VCaP (cell line): Measurements from ENCODE around the gene AEBP2.

Experiments
- H3K27ac ChIP-seq: fragments of 450-650 bp; 2 replicates; pipeline ENCODE4 v1.5.1; 2017
- TF ChIP-seq, protein P1 (sequence below): fragments of 450-650 bp; conservative IDR thresholded peaks from 2 replicates; pipeline ENCODE4 v1.5.1; 2017; ENCODE audit warnings: mild to moderate bottlenecking, moderate library complexity

AEBP2 gene

DNA sequence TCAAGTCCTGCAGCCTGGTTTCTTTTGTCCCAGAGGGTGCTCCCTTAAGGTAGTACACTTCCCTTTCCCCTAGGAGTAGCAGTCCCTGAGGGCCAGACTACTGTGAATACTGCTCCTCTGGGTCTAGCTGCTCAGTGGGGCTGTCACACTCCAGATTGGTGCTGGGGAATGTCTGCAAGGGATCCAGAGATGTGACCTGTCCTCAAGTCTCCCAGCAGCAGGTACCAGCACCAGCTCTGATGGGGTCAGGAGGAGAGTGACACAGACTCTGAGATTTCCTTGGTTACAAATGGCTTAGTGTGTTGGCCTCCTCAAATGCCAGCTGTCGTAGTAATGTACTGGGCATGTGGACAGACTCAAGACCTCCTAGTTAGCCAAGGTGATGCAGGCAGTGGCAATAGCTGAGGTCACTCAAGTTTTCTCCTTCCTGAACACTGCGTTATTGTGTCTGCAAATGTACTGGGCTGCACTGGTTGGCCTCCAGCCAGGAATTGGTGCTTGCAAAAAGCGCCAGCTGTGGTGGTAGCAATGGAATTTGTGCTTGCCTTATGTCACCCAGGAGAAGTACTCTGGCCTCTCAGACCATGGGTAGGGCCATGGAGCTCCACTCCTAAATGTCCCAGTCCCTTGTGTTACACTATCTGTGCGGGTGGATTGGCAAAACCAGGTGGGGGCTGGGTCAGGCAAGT lies 36.4 kb upstream of the AEBP2 start:
- H3K27ac ChIP-seq = no peak overlapping the region
- TF ChIP-seq, protein P1, sequence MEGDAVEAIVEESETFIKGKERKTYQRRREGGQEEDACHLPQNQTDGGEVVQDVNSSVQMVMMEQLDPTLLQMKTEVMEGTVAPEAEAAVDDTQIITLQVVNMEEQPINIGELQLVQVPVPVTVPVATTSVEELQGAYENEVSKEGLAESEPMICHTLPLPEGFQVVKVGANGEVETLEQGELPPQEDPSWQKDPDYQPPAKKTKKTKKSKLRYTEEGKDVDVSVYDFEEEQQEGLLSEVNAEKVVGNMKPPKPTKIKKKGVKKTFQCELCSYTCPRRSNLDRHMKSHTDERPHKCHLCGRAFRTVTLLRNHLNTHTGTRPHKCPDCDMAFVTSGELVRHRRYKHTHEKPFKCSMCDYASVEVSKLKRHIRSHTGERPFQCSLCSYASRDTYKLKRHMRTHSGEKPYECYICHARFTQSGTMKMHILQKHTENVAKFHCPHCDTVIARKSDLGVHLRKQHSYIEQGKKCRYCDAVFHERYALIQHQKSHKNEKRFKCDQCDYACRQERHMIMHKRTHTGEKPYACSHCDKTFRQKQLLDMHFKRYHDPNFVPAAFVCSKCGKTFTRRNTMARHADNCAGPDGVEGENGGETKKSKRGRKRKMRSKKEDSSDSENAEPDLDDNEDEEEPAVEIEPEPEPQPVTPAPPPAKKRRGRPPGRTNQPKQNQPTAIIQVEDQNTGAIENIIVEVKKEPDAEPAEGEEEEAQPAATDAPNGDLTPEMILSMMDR = no peak

DNA sequence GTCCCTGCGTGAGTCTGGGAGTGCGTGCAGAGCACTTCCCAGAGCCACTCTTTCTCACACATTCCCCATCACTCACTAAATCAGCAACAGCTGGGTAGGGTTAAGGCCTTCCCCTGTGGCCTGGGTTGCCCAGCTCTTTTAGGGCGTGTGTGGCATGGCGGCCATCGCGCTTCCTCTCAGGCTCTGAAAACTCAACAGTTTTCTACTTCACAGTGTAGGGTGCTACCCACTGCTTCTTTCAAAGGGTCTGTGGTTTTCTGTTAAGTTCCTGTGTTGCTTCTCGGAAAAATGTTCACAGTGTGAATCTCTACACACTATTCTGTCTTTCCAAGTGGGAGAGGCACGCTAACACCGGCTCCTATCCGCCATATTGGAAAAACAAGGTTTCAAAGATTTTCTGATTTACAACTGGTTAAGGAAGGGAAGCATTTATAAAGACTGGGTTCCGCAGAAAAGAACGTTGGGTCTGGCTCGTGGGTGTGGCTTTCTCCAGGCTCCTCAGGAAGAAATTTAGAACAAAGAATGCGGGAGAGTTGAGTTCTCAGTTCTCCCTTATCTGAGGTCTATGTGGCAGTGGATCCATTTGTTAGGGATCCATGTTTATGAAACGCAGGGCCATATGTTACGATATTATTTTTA lies 34.9 kb upstream of the AEBP2 start:
- TF ChIP-seq, protein P1 = no peak

DNA sequence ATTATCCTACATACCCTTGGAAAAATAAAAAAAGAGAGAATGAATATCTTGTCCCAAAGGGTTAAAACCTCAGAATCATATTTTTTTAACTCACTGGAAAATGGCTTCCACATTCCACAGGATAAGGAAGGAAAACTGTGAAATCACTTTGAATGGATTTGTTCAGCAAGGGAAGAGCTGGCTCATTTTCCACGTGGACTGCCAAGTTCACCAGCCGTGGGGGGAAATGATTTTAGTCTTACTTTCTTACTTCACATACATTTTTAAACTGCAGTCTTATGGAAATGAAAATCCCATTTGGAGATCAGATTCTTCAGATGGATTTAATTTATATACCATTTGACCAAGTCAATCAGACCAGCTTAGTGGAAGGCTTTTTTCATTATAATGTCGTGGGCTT lies 29.9 kb upstream of the AEBP2 start:
- TF ChIP-seq, protein P1 = no peak
- H3K27ac ChIP-seq = no peak overlapping the region

More for the DNA sequence above, 34.9 kb upstream of the AEBP2 start:
- H3K27ac ChIP-seq = no peak overlapping the region

DNA sequence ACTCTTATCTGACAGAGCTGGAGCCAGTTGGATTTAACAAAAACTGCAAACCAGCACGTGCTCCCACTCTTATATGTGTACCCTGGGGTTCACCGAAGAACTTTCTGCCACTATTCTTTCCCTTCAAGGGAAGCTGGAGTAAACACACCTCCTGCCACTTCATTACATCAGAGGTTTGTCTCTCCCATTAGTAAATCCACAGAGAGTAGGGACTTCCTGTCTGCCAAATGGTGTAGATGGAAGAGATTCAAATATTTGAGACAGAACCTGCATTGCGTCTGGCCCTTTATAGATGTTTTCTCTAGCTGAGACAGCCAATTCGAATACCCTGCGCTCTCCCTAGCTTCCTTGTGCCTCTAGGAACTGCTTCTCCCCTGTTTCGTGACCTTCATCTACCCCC lies 29.1 kb upstream of the AEBP2 start:
- TF ChIP-seq, protein P1 = no peak
- no peak overlapping the region for H3K27ac ChIP-seq

DNA sequence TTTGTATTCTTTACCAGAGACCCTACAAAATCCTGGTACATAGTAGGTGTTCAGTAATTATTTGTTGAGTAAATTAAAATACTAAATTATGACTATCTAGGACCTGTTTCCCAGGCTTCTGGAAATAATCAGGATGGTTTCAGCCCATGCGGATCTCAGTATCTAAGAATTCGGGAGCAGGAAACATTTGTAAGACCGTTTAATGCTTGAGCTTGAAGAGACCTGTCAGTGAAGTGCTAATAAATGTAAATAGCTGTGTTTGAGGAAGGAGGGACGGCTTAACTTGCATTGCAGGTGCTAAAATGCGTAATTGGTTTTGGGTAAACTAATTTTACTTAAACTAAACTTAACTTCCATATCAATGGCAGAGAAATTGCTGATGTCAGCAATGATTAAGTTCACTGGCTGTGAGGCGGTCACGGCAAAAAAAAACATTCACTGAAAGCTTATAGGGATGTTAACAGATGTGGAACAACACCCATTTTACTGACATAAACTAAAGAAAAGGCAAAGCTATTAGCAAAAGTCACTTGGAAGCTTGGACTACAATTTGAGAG lies 28.6 kb upstream of the AEBP2 start:
- no peak overlapping the region for H3K27ac ChIP-seq
- TF ChIP-seq, protein P1 = no peak

DNA sequence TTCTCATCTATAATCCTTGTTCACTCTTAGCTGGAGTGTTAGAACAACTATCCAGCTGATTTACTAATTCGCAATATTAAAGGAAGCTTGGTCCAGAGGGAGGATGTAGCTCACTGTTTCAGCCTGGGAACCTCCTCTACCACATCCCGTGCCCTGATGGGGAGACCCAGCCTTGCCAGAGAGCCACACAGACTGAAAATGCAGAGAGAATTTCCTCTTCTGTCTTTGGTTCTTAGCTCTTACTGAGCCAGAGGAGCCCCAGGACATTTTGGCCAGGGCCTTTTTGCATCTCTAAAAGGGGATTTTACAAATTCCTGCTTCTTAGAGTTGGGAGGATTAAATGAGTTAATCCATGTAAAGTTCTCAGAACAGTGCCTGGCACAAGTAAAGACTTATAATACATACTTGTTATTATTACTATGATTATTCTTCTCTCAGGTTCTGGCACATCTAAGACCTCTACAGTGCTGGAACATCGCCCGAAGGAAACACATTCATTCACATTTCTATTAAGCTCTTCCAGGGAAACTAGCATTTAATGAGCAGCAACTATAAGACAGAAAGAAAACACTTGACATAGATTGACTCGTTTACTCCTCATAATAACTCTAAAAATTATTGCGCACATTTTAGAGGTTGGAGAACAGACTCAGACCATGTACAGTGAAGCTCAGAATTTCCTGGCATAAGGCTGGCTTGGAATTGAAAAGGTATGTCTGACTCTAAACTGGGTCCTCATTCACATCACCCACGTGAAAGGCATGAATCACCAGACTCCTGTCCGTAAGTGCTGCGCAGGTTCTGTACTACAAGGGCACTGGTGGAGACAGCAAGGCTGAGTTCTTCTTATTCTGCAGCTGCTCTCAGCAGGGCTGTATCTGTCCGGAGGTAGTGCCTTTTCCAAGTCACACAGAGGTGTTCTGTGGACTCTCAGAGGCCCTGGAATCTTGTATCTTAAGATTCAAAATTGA lies 27.8 kb upstream of the AEBP2 start:
- H3K27ac ChIP-seq = no peak overlapping the region

More for the DNA sequence above, 27.8 kb upstream of the AEBP2 start:
- TF ChIP-seq, protein P1 = no peak
